ENCODE data around the gene MKX. TPM values are rescaled to one million over a fixed set of nuclear protein-coding genes. Genes with fewer than 3 reads are reported as not detected.

Gene MKX
- total and polyA plus RNA-seq, 9 of the 15 experiments (the other 6 are each of a cell fraction or from before 2014, with no cell fraction given), result 0.07 TPM; not detected in 7

DNA sequence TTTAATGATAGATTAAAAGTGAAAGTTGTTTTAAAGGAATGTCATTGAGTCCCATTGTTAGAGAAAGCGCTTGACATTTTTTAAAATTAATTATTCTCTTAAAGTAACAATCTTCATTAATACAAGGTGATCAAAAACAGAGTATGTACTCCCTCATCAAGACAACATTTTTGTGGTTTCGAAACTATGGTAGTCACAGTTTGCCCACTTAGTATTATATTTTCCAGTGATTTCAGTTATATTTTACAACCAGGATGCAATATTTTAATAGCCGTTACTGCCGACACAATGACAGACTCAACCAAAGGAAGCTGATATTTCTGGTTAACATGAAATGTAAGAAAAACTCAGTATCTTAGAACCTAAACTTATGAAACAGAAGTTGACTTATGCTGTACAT, 31.3 kb downstream of the MKX start (continued):
- TF ChIP-seq ZBTB11 (CRISPR knock-in tag; IDR thresholded peaks at IDR 0.05) (no peak), JUNB (CRISPR knock-in tag; conservative IDR thresholded peaks at IDR 0.05) (no peak), NCOR1 (IDR thresholded peaks at IDR 0.05) (no peak)

DNA sequence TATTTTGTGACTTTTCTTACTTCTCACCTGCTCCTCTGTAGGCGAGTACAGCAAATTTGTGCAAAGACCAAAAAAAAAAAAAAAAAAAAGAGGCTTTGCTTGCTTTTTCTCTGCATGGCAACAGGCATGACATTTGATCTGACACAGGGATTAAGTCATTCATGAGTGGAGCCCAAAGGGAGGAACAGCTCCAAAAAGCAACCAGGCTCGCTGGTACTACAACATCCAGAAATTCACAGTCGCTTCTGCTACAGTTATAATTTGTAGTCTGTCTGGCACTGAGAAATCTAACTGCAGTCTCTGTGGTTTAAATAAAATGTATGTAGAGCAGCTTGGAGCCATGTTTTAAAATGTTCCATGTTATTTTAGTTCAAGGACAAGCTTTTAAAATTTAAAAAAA, 31.7 kb downstream of the MKX start:
- ATAC-seq (no peak), FAIRE-seq (no peak), DNase-seq (ENCODE audit: extremely low read depth in 1 of 4, low spot score in 3 of 4) (no peak)
- no peak overlapping the region for H3K4me3 ChIP-seq
- H3K27ac ChIP-seq (ENCODE audit: extremely low read depth, low read depth, low read length), result no peak overlapping the region
- no peaks in the 10 kb centered on the region for H3K79me2 ChIP-seq (ENCODE audit: control insufficient read depth, insufficient read depth, low read length)
- H3K27me3 ChIP-seq (ENCODE audit: control insufficient read depth in 2 of 2, insufficient read depth in 2 of 2, low read length in 2 of 2), result peaks cover 0 to 4% of the 10 kb centered on the region in 2 experiments; a peak in 1 of 5 replicates
- ChIA-PET CTCF (ENCODE audit: low intra/inter-chr PET ratio) (no interaction called here), POLR2A (no interaction called here)
- no peaks in the 10 kb centered on the region for H3K36me3 ChIP-seq (ENCODE audit: control insufficient read depth, insufficient read depth, low read length)
- no peaks in the 10 kb centered on the region for H3K9me3 ChIP-seq (replicated peaks; ENCODE audit: control insufficient read depth, insufficient read depth, low read depth, low read length)
- H3K9ac ChIP-seq (ENCODE audit: insufficient read depth in 1 of 2, low read depth in 2 of 2, low read length in 2 of 2), result no peak overlapping the region
- H2AFZ ChIP-seq (ENCODE audit: low read depth, low read length), result no peak overlapping the region
- whole genome bisulfite sequencing (ENCODE audit: insufficient coverage, low coverage, missing lambda C conversion rate), result 0% methylated on average over 3 of the region's 3 CpGs
- intact Hi-C loops (cut with micrococcal nuclease), result no loop called here
- H3K9me1 ChIP-seq (ENCODE audit: control insufficient read depth, insufficient read depth, low read length), result no peaks in the 10 kb centered on the region
- no peak overlapping the region for H3K4me2 ChIP-seq (ENCODE audit: insufficient read depth, low read length)
- H3K4me1 ChIP-seq (replicated peaks in 1 of 2; ENCODE audit: control insufficient read depth in 2 of 2, insufficient read depth in 2 of 2, low read length in 2 of 2), result no peaks in the 10 kb centered on the region
- in situ Hi-C loops (cut with MboI), result no loop called here
- BruUV-seq (replicated peaks), result no TSS peak
- no peak for TF ChIP-seq AFF1 (IDR thresholded peaks at IDR 0.05; ENCODE audit: low read depth in 1 of 2, partially characterized antibody in 2 of 2)
- TF ChIP-seq MAFG (tag; conservative IDR thresholded peaks at IDR 0.05), result no peak
- no peak for TF ChIP-seq ZNF184 (CRISPR knock-in tag; IDR thresholded peaks at IDR 0.05)
- TF ChIP-seq, protein P1, sequence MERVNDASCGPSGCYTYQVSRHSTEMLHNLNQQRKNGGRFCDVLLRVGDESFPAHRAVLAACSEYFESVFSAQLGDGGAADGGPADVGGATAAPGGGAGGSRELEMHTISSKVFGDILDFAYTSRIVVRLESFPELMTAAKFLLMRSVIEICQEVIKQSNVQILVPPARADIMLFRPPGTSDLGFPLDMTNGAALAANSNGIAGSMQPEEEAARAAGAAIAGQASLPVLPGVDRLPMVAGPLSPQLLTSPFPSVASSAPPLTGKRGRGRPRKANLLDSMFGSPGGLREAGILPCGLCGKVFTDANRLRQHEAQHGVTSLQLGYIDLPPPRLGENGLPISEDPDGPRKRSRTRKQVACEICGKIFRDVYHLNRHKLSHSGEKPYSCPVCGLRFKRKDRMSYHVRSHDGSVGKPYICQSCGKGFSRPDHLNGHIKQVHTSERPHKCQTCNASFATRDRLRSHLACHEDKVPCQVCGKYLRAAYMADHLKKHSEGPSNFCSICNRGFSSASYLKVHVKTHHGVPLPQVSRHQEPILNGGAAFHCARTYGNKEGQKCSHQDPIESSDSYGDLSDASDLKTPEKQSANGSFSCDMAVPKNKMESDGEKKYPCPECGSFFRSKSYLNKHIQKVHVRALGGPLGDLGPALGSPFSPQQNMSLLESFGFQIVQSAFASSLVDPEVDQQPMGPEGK (CRISPR knock-in tag; IDR thresholded peaks at IDR 0.05; ENCODE audit: borderline replicate concordance), result no peak
- H4K20me1 ChIP-seq (replicated peaks; ENCODE audit: control insufficient read depth, insufficient read depth, low read length), result no peaks in the 10 kb centered on the region
